IMR-90 (cell line): ENCODE results near the gene HLX. TPM values are rescaled to one million over a fixed set of nuclear protein-coding genes. Genes with fewer than 3 reads are reported as not detected.

Experiments used
- ATAC-seq: fragments of 200-7000 bp; cut with Tn5 transposase; 2 replicates; pipeline ENCODE4 v1.9.1; 2020; ENCODE audit warnings: low read depth, mild to moderate bottlenecking, moderate library complexity
- BruUV-seq: library from RNA; stranded (reverse); fragments of 400-500 nt; replicated peaks from 2 replicates; lab custom pipeline; 2021; lab: Mats Ljungman, UMichigan
- CTCF ChIA-PET: fragments of 300-600 bp; formaldehyde crosslinking; extraction: SDS; loops from one replicate; lab custom pipeline; 2021; ENCODE audit warnings: antibody characterized with exemption; lab: Yijun Ruan, JAX
- POLR2A ChIA-PET: fragments of 300-600 bp; sonication (Branson Sonifier 250); formaldehyde crosslinking; loops from one replicate; lab custom pipeline; 2022; ENCODE audit warnings: antibody characterized with exemption; ENCODE audit not compliant: unreplicated experiment; lab: Charles Lee
- DNase-seq: peaks from one replicate; pipeline ENCODE4 v3.0.0; 2013
- H2AFZ ChIP-seq: replicated peaks from 2 replicates; pipeline ENCODE3; 2013; ENCODE audit warnings: low read length, mild to moderate bottlenecking; ENCODE audit not compliant: poor library complexity
- H2AK5ac ChIP-seq: 2 replicates; pipeline ENCODE4 v1.6.1; 2013; ENCODE audit warnings: low read depth, low read length, inconsistent platforms
- H2AK9ac ChIP-seq: replicated peaks from 2 replicates; pipeline ENCODE3; 2013; ENCODE audit warnings: mild to moderate bottlenecking, low read depth, low read length, moderate library complexity; ENCODE audit not compliant: poor library complexity
- H2BK120ac ChIP-seq: 2 replicates; pipeline ENCODE4 v1.6.1; 2013; ENCODE audit warnings: low read depth, low read length, inconsistent platforms
- H2BK15ac ChIP-seq: 3 replicates; pipeline ENCODE4 v1.6.1; 2013; ENCODE audit warnings: low read depth, low read length, inconsistent platforms
- H2BK20ac ChIP-seq: 2 replicates; pipeline ENCODE4 v1.6.1; 2013; ENCODE audit warnings: low read depth, mild to moderate bottlenecking, inconsistent platforms, low read length, moderate library complexity
- H2BK5ac ChIP-seq: 2 replicates; pipeline ENCODE4 v1.6.1; 2013; ENCODE audit warnings: mild to moderate bottlenecking, low read depth, low read length, inconsistent platforms; ENCODE audit not compliant: poor library complexity, severe bottlenecking
- H3K14ac ChIP-seq: replicated peaks from 2 replicates; pipeline ENCODE4 v1.6.1; 2013; ENCODE audit warnings: low read depth, low read length, inconsistent platforms
- H3K18ac ChIP-seq: 2 replicates; pipeline ENCODE4 v1.6.1; 2013; ENCODE audit warnings: low read depth, low read length, control low read depth
- H3K23ac ChIP-seq: 2 replicates; pipeline ENCODE4 v1.6.1; 2013; ENCODE audit warnings: low read depth, low read length, inconsistent platforms
- H3K27ac ChIP-seq: 2 replicates; pipeline ENCODE4 v1.5.1; 2013; ENCODE audit warnings: mild to moderate bottlenecking, control low read depth, low read length; ENCODE audit not compliant: insufficient read depth
- H3K27me3 ChIP-seq: 2 replicates; pipeline ENCODE4 v1.6.1; 2013; ENCODE audit warnings: low read length; ENCODE audit not compliant: control insufficient read depth, insufficient read depth
- H3K36me3 ChIP-seq: 2 replicates; pipeline ENCODE4 v1.6.1; 2013; ENCODE audit warnings: low read length, mixed read lengths; ENCODE audit not compliant: control insufficient read depth, insufficient read depth
- H3K4ac ChIP-seq: 2 replicates; pipeline ENCODE4 v1.6.1; 2013; ENCODE audit warnings: low read depth, low read length, inconsistent platforms
- H3K4me1 ChIP-seq: 2 replicates; pipeline ENCODE4 v1.6.1; 2013; ENCODE audit warnings: low read length, mixed read lengths; ENCODE audit not compliant: control insufficient read depth, insufficient read depth
- H3K4me2 ChIP-seq: 2 replicates; pipeline ENCODE4 v1.6.1; 2013; ENCODE audit warnings: low read depth, mild to moderate bottlenecking, control low read depth, low read length, moderate library complexity
- H3K4me3 ChIP-seq: 2 replicates; pipeline ENCODE4 v1.5.1; 2013; ENCODE audit warnings: low read depth, mild to moderate bottlenecking, control low read depth, low read length, moderate library complexity; ENCODE audit not compliant: insufficient read depth
- H3K56ac ChIP-seq: 2 replicates; pipeline ENCODE4 v1.6.1; 2013; ENCODE audit warnings: low read length, inconsistent platforms; ENCODE audit not compliant: insufficient read depth; ENCODE audit errors: extremely low read depth
- H3K79me1 ChIP-seq, 2 experiments: 2 replicates each; pipeline ENCODE4 v1.6.1; 2013; ENCODE audit warnings: low read length in 2 of 2, inconsistent platforms in 1 of 2, low read depth in 1 of 2
- H3K9ac ChIP-seq: 2 replicates; pipeline ENCODE4 v1.6.1; 2013; ENCODE audit warnings: low read depth, low read length, control low read depth
- H3K9me1 ChIP-seq: 2 replicates; pipeline ENCODE4 v1.6.1; 2013; ENCODE audit warnings: low read length, inconsistent platforms; ENCODE audit not compliant: insufficient read depth
- H3K9me3 ChIP-seq: 2 replicates; pipeline ENCODE4 v1.6.1; 2013; ENCODE audit warnings: low read length; ENCODE audit not compliant: control insufficient read depth, insufficient read depth
- H4K20me1 ChIP-seq: 2 replicates; pipeline ENCODE4 v1.6.1; 2013; ENCODE audit warnings: low read length, inconsistent platforms; ENCODE audit not compliant: insufficient read depth
- H4K5ac ChIP-seq: 2 replicates; pipeline ENCODE4 v1.6.1; 2013; ENCODE audit warnings: mild to moderate bottlenecking, low read depth, low read length, control low read depth
- H4K8ac ChIP-seq, 2 experiments: 2 replicates each; pipeline ENCODE4 v1.6.1; 2013; ENCODE audit warnings: low read depth in 2 of 2, low read length in 2 of 2, control low read depth in 1 of 2, inconsistent platforms in 1 of 2
- H4K91ac ChIP-seq: 2 replicates; pipeline ENCODE4 v1.6.1; 2013; ENCODE audit warnings: low read depth, low read length, inconsistent platforms; ENCODE audit not compliant: insufficient read depth
- POLR2A ChIP-seq: IDR thresholded peaks from 2 replicates; pipeline ENCODE4 v1.6.1; 2012; ENCODE audit warnings: mild to moderate bottlenecking, low read depth, low read length
- RCOR1 ChIP-seq: IDR thresholded peaks from 2 replicates; pipeline ENCODE4 v1.6.1; 2012; ENCODE audit warnings: mild to moderate bottlenecking, low read length, improper control_type of control experiment; ENCODE audit not compliant: insufficient replicate concordance
- WGBS, 2 experiments: methylation state at CpG; one replicate each; pipeline versions ENCODE4 v1.1.5 to v1.1.7; 2013; ENCODE audit warnings: missing lambda C conversion rate in 2 of 2; ENCODE audit not compliant: insufficient read length in 1 of 2; ENCODE audit errors: extremely low coverage in 2 of 2; 5-methylcytosine and 5-hydroxymethylcytosine counted together
- dilution Hi-C: fragments of 300-500 bp; cut with HindIII; formaldehyde crosslinking; loops from one replicate; pipeline ENCODE4 v1.14.3; 2018; ENCODE audit warnings: low sequenced_read_pairs; ENCODE audit not compliant: unreplicated experiment
- in situ Hi-C: fragments of 300-500 bp; cut with MboI; formaldehyde crosslinking; loops from 3 replicates; pipeline ENCODE4 v1.14.3; 2019; ENCODE audit warnings: low sequenced_read_pairs, inconsistent platforms, mixed read lengths
- intact Hi-C: fragments of 100-400 bp; cut with micrococcal nuclease; formaldehyde crosslinking; loops from 2 replicates; pipeline ENCODE4 v1.10.0; 2022
- polyA plus RNA-seq, 3 experiments: library from polyadenylated mRNA; depleted of rRNA; stranded (reverse); fragments of >200 nt; gene quantifications; 2 replicates each; pipeline ENCODE4 v1.2.3, GENCODE V29; 2012; ENCODE audit warnings: low replicate concordance in 1 of 3
- total RNA-seq: library from RNA; depleted of rRNA; stranded (reverse); fragments of >200 nt; gene quantifications from 2 replicates; pipeline ENCODE4 v1.2.3, GENCODE V29; 2012
- TF ChIP-seq, protein P1 (sequence below): fragments of 150-350 bp; IDR thresholded peaks from 2 replicates; pipeline ENCODE4 v1.6.1; 2017; ENCODE audit warnings: mild to moderate bottlenecking, antibody characterized with exemption, low read length, low read depth

Gene HLX
- total and polyA plus RNA-seq, 2 of the 4 experiments (the other 2 are of a cell fraction): 4.3 to 6.1 TPM

GRCh38 chr1:220894924-220895256 is 15.6 kb downstream of the HLX start:
- no peak overlapping the region for H2AK5ac ChIP-seq
- H2AK9ac ChIP-seq: no peak overlapping the region
- no peak overlapping the region for H4K91ac ChIP-seq
- H3K23ac ChIP-seq: no peak overlapping the region
- no peak overlapping the region for H3K4ac ChIP-seq
- H4K5ac ChIP-seq: no peak overlapping the region
- H3K79me1 ChIP-seq: no peaks in the 10 kb centered on the region
- no peak overlapping the region for H2AFZ ChIP-seq
- H3K27ac ChIP-seq: no peak overlapping the region
- TF ChIP-seq RCOR1 (no peak), POLR2A (no peak)
- TF ChIP-seq, protein P1, sequence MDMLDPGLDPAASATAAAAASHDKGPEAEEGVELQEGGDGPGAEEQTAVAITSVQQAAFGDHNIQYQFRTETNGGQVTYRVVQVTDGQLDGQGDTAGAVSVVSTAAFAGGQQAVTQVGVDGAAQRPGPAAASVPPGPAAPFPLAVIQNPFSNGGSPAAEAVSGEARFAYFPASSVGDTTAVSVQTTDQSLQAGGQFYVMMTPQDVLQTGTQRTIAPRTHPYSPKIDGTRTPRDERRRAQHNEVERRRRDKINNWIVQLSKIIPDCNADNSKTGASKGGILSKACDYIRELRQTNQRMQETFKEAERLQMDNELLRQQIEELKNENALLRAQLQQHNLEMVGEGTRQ: no peak
- H4K8ac ChIP-seq: no peak overlapping the region
- H2BK20ac ChIP-seq: no peak overlapping the region
- no peaks in the 10 kb centered on the region for H3K9me1 ChIP-seq
- no peak overlapping the region for H3K14ac ChIP-seq
- H3K4me3 ChIP-seq: no peak overlapping the region
- DNase-seq (no peak), ATAC-seq (no peak)
- no peaks in the 10 kb centered on the region for H3K4me1 ChIP-seq
- H3K4me2 ChIP-seq: no peak overlapping the region
- H2BK15ac ChIP-seq: no peak overlapping the region
- in situ Hi-C loops (no loop called here), dilution Hi-C loops (no loop called here), intact Hi-C loops (no loop called here)
- H4K20me1 ChIP-seq: no peaks in the 10 kb centered on the region
- H3K56ac ChIP-seq: no peak overlapping the region
- peaks cover 22% of the 10 kb centered on the region for H3K9me3 ChIP-seq
- ChIA-PET CTCF (no interaction called here), POLR2A (no interaction called here)
- no peak overlapping the region for H2BK5ac ChIP-seq
- H3K9ac ChIP-seq: no peak overlapping the region
- H2BK120ac ChIP-seq: no peak overlapping the region
- H3K27me3 ChIP-seq: peaks cover 27% of the 10 kb centered on the region
- no peaks in the 10 kb centered on the region for H3K36me3 ChIP-seq
- BruUV-seq: no TSS peak
- H3K18ac ChIP-seq: no peak overlapping the region
- WGBS, 2 experiments: 91% methylated on average over 10 of the region's 13 CpGs; no CpG with 5 or more reads in 1 of the 2 experiments
